Suprapubic skin (tissue), 4 donors: ENCODE data around the gene ZNF716. TPM values are rescaled to one million over a fixed set of nuclear protein-coding genes. Genes with fewer than 3 reads are reported as not detected.

ENCODE experiments used
- DNase-seq, 2 donors: peaks; one replicate each; pipeline ENCODE4 v3.0.0-alpha.2; 2019; ENCODE audit warnings: low spot score in 2 of 2
- H3K27ac ChIP-seq: fragments of 200-600 bp; sonication (generic); one replicate; pipeline ENCODE4 v1.5.1; 2019
- H3K27me3 ChIP-seq: fragments of 200-600 bp; sonication (generic); one replicate; pipeline ENCODE4 v1.5.1; 2019
- H3K36me3 ChIP-seq: fragments of 200-600 bp; sonication (generic); one replicate; pipeline ENCODE4 v1.5.1; 2019
- H3K4me1 ChIP-seq: fragments of 200-600 bp; sonication (generic); one replicate; pipeline ENCODE4 v1.5.1; 2019
- H3K4me3 ChIP-seq: fragments of 200-600 bp; sonication (generic); one replicate; pipeline ENCODE4 v1.5.1; 2019; ENCODE audit warnings: mild to moderate bottlenecking
- H3K9me3 ChIP-seq: fragments of 200-600 bp; sonication (generic); one replicate; pipeline ENCODE4 v1.5.1; 2019
- CTCF ChIP-seq, 2 donors: fragments of 200-600 bp in 1 of 2; fragments of 450-650 bp in 1 of 2; sonication (generic) in 1 of 2; IDR thresholded peaks; one replicate each; pipeline ENCODE4 v1.5.1; 2016 to 2019; ENCODE audit warnings: antibody characterized with exemption in 2 of 2, mild to moderate bottlenecking in 1 of 2, moderate library complexity in 1 of 2
- EP300 ChIP-seq: sonication (generic); formaldehyde crosslinking; IDR thresholded peaks from one replicate; pipeline ENCODE4 v1.6.1; 2017; ENCODE audit warnings: antibody characterized with exemption
- POLR2A ChIP-seq, 2 donors: fragments of 450-650 bp; IDR thresholded peaks; one replicate each; pipeline ENCODE4 v1.6.1; 2017; ENCODE audit warnings: antibody characterized with exemption in 2 of 2, mild to moderate bottlenecking in 2 of 2, moderate library complexity in 2 of 2
- POLR2AphosphoS5 ChIP-seq, 3 donors: sonication (generic); formaldehyde crosslinking; IDR thresholded peaks; one replicate each; pipeline ENCODE4 v1.6.1; 2017; ENCODE audit warnings: antibody characterized with exemption in 3 of 3
- WGBS: methylation state at CpG from one replicate; pipeline ENCODE4 v1.1.5; 2018; 5-methylcytosine and 5-hydroxymethylcytosine counted together
- total RNA-seq, 4 donors: library from RNA; depleted of rRNA; stranded (reverse); fragments of >200 nt; gene quantifications; one replicate each; pipeline ENCODE4 v1.1.0, GENCODE V29; 2016

The ZNF716 gene
- total RNA-seq, 4 donors from 2014 or later: not detected

- no peaks in the 10 kb centered on the region for H3K27me3 ChIP-seq
- no peak overlapping the region for H3K4me3 ChIP-seq
- H3K27ac ChIP-seq: no peak overlapping the region
- WGBS: 89% methylated on average over 1 of the region's 1 CpG
- DNase-seq: no peak
- TF ChIP-seq EP300 (no peak), POLR2A (IDR thresholded peaks at IDR 0.05) (no peak), CTCF (IDR thresholded peaks at IDR 0.05) (no peak), POLR2AphosphoS5 (IDR thresholded peaks at IDR 0.05) (no peak)
- H3K9me3 ChIP-seq: peaks cover 5% of the 10 kb centered on the region
- H3K36me3 ChIP-seq: no peaks in the 10 kb centered on the region
- no peaks in the 10 kb centered on the region for H3K4me1 ChIP-seq
Observed at GRCh38 chr7:57505176-57505575, 55.2 kb downstream of the ZNF716 start.
